ENCODE data around the gene TBX15.

GRCh38 chr1:118899340-118899739 is 88.8 kb downstream of the TBX15 start:
- TF ChIP-seq, protein P1, sequence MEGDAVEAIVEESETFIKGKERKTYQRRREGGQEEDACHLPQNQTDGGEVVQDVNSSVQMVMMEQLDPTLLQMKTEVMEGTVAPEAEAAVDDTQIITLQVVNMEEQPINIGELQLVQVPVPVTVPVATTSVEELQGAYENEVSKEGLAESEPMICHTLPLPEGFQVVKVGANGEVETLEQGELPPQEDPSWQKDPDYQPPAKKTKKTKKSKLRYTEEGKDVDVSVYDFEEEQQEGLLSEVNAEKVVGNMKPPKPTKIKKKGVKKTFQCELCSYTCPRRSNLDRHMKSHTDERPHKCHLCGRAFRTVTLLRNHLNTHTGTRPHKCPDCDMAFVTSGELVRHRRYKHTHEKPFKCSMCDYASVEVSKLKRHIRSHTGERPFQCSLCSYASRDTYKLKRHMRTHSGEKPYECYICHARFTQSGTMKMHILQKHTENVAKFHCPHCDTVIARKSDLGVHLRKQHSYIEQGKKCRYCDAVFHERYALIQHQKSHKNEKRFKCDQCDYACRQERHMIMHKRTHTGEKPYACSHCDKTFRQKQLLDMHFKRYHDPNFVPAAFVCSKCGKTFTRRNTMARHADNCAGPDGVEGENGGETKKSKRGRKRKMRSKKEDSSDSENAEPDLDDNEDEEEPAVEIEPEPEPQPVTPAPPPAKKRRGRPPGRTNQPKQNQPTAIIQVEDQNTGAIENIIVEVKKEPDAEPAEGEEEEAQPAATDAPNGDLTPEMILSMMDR (IDR thresholded peaks at IDR 0.05; ENCODE audit: borderline replicate concordance, extremely low read depth, low read length, poor library complexity, severe bottlenecking) = no peak
- no peak for TF ChIP-seq EZH2 (IDR thresholded peaks at IDR 0.05; ENCODE audit: borderline replicate concordance, low read depth, low read length, severe bottlenecking)

Measured in DND-41 (cell line).